DOHH2 (cell line): Measurements from ENCODE around the gene SLC30A1.

Experiments used
- CTCF ChIP-seq: fragments of 200-600 bp; sonication (generic); IDR thresholded peaks from one replicate; pipeline ENCODE4 v1.5.1; 2014; ENCODE audit warnings: antibody characterized with exemption, mild to moderate bottlenecking, low read depth, low read length; ENCODE audit not compliant: poor library complexity, severe bottlenecking
- EZH2phosphoT487 ChIP-seq: fragments of 200-600 bp; sonication (generic); IDR thresholded peaks from 2 replicates; pipeline ENCODE4 v1.6.1; 2017; ENCODE audit warnings: borderline replicate concordance, mild to moderate bottlenecking, antibody characterized with exemption, low read length, moderate library complexity, mixed read lengths

- TF ChIP-seq CTCF (no peak), EZH2phosphoT487 (no peak)
These were observed 19.5 kb downstream of the SLC30A1 start for GRCh38 chr1:211559222-211560010.
